ENCODE measurements around the gene RHOB. TPM values are rescaled to one million over a fixed set of nuclear protein-coding genes. Genes with fewer than 3 reads are reported as not detected.

RHOB gene
- total and polyA plus RNA-seq, 2 donors (not counting 1 experiment from before 2014, with no cell fraction given): 63.0 to 1,037 TPM

- Histone ChIP-seq H3K27ac (ENCODE audit: low read length in 2 of 2) (no peak overlapping the region), H3K9me3 (ENCODE audit: control extremely low read depth in 1 of 3, control insufficient read depth in 2 of 3, insufficient read depth in 1 of 3, low read length in 2 of 3) (peaks cover 3 to 9% (median 4%) of the 10 kb centered on the region in 3 donors), H3K36me3 (replicated peaks in 1 of 2; ENCODE audit: control extremely low read depth in 1 of 2, control insufficient read depth in 1 of 2, extremely low read depth in 1 of 2, insufficient read depth in 2 of 2, low read length in 1 of 2) (no peaks in the 10 kb centered on the region), H4K20me1 (ENCODE audit: control insufficient read depth, insufficient read depth, low read length, poor library complexity, severe bottlenecking) (no peaks in the 10 kb centered on the region), H3K9ac (ENCODE audit: low read length) (no peak overlapping the region), H3K4me2 (replicated peaks; ENCODE audit: low read depth, low read length, poor library complexity, severe bottlenecking) (no peak overlapping the region), H2AFZ (ENCODE audit: insufficient read depth, low read depth, low read length, poor library complexity, severe bottlenecking) (no peak overlapping the region), H3K4me1 (ENCODE audit: control insufficient read depth in 2 of 2, insufficient read depth in 2 of 2, low read length in 2 of 2) (no peaks in the 10 kb centered on the region), H3K27me3 (replicated peaks in 1 of 4; ENCODE audit: control extremely low read depth in 1 of 4, control insufficient read depth in 3 of 4, insufficient read depth in 4 of 4, low read length in 3 of 4) (peaks cover 0 to 3% (median 0%) of the 10 kb centered on the region in 4 experiments), H3K79me2 (ENCODE audit: control insufficient read depth, insufficient read depth, low read length) (no peaks in the 10 kb centered on the region), H3K4me3 (ENCODE audit: control extremely low read depth in 1 of 5, extremely low read depth in 1 of 5, insufficient read depth in 1 of 5, low read depth in 2 of 5, low read length in 4 of 5) (no peak overlapping the region)
- TF ChIP-seq CTCF (IDR thresholded peaks at IDR 0.05): no peak
- no peak for TF ChIP-seq EZH2 (IDR thresholded peaks at IDR 0.05; ENCODE audit: borderline replicate concordance, insufficient read depth, low read depth, low read length, poor library complexity, severe bottlenecking)
- Mint-ChIP-seq H3K27ac (no peak overlapping the region), H3K27me3 (peaks cover 4% of the 10 kb centered on the region), H3K4me1 (no peaks in the 10 kb centered on the region), H3K9me3 (ENCODE audit: insufficient read depth) (peaks cover 6% of the 10 kb centered on the region), H3K4me3 (no peak overlapping the region)
- ATAC-seq (ENCODE audit: low read depth) (no peak), DNase-seq (no peak)
- intact Hi-C loops (cut with micrococcal nuclease): no loop called here
- WGBS (ENCODE audit: insufficient coverage): 75% methylated on average over 4 of the region's 5 CpGs
- ChIA-PET POLR2A (no interaction called here), CTCF (interaction anchor here (0.8 to 1.4 kb wide), 3 partner anchors 8 to 239 kb away, joined by 3 to 6 read pairs (median 3); no protein-coding TSS in a partner anchor)
These were observed 43.0 kb upstream of the RHOB start for GRCh38 chr2:20403774-20404312.

- Mint-ChIP-seq H3K27ac (no peak overlapping the region), H3K27me3 (peaks cover 4% of the 10 kb centered on the region), H3K9me3 (ENCODE audit: insufficient read depth) (peaks cover 11% of the 10 kb centered on the region), H3K4me3 (no peak overlapping the region), H3K4me1 (no peaks in the 10 kb centered on the region)
- Histone ChIP-seq H3K36me3 (replicated peaks in 1 of 2; ENCODE audit: control extremely low read depth in 1 of 2, control insufficient read depth in 1 of 2, extremely low read depth in 1 of 2, insufficient read depth in 2 of 2, low read length in 1 of 2) (no peaks in the 10 kb centered on the region), H3K4me3 (ENCODE audit: control extremely low read depth in 1 of 5, extremely low read depth in 1 of 5, insufficient read depth in 1 of 5, low read depth in 2 of 5, low read length in 4 of 5) (no peak overlapping the region), H3K4me1 (ENCODE audit: control insufficient read depth in 2 of 2, insufficient read depth in 2 of 2, low read length in 2 of 2) (no peaks in the 10 kb centered on the region), H3K27me3 (replicated peaks in 1 of 4; ENCODE audit: control extremely low read depth in 1 of 4, control insufficient read depth in 3 of 4, insufficient read depth in 4 of 4, low read length in 3 of 4) (no peaks in the 10 kb centered on the region), H3K27ac (ENCODE audit: low read length in 2 of 2) (no peak overlapping the region), H3K4me2 (replicated peaks; ENCODE audit: low read depth, low read length, poor library complexity, severe bottlenecking) (no peak overlapping the region), H4K20me1 (ENCODE audit: control insufficient read depth, insufficient read depth, low read length, poor library complexity, severe bottlenecking) (no peaks in the 10 kb centered on the region), H3K9ac (ENCODE audit: low read length) (no peak overlapping the region), H3K9me3 (ENCODE audit: control extremely low read depth in 1 of 3, control insufficient read depth in 2 of 3, insufficient read depth in 1 of 3, low read length in 2 of 3) (peaks cover 4 to 20% (median 7%) of the 10 kb centered on the region in 3 donors), H2AFZ (ENCODE audit: insufficient read depth, low read depth, low read length, poor library complexity, severe bottlenecking) (no peak overlapping the region), H3K79me2 (ENCODE audit: control insufficient read depth, insufficient read depth, low read length) (no peaks in the 10 kb centered on the region)
- no CpG with 5 or more reads among the region's 2 CpGs for WGBS (ENCODE audit: insufficient coverage)
- ChIA-PET CTCF (interaction anchor here (0.8 kb wide), 1 partner anchor 257 kb away, joined by 3 read pairs; no protein-coding TSS in a partner anchor), POLR2A (no interaction called here)
- TF ChIP-seq CTCF (IDR thresholded peaks at IDR 0.05) (no peak), EZH2 (IDR thresholded peaks at IDR 0.05; ENCODE audit: borderline replicate concordance, insufficient read depth, low read depth, low read length, poor library complexity, severe bottlenecking) (no peak)
- no peak for ATAC-seq (ENCODE audit: low read depth)
- DNase-seq: no peak
- intact Hi-C loops (cut with micrococcal nuclease): no loop called here
These were observed 41.9 kb upstream of the RHOB start for GRCh38 chr2:20404950-20405349.
